ENCODE data around the gene GTF2IRD1. TPM values are rescaled to one million over a fixed set of nuclear protein-coding genes. Genes with fewer than 3 reads are reported as not detected.

GTF2IRD1 gene
- total and polyA plus RNA-seq, 9 of the 15 experiments (the other 6 are each of a cell fraction or from before 2014, with no cell fraction given): 9.1 to 30.2 (median 14.0) TPM

DNA sequence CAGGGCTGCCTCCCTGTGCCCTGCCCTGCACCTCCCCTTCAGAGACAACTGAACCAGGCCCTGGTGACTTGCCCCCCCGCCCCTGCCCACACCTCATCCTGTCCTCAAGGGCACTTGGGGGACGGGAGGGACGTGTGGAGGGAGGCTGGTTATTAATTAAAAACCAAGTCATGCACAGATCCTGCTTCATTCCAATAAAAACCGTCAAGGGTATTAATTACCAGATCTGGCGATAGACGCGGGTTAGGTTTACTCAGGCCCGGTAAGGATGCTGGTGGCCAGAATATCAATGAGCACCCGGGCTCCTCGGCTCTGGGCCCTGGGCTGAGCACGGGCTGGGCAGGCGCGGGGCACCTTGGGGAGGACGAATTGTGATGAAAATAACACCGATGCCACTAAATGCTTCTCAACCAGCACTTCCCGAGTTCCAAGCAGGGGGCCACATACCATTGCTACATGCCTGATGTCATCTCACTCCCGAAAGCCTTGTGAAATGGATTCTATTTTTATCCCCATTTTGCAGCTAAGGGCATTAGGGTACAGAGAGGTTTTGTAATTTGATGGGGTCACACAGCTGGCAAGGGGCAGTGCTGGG lies 24.5 kb upstream of the GTF2IRD1 start:
- CTCF ChIA-PET (ENCODE audit: low intra/inter-chr PET ratio): interaction anchor here (0.6 kb wide), 1 partner anchor 28 kb away, joined by 3 read pairs; no protein-coding TSS in a partner anchor
- TF ChIP-seq ERF (CRISPR knock-in tag; IDR thresholded peaks at IDR 0.05) (no peak), ZNF212 (CRISPR knock-in tag; IDR thresholded peaks at IDR 0.05) (no peak), C11orf30 (IDR thresholded peaks at IDR 0.05; ENCODE audit: low read depth) (no peak), ZNF431 (CRISPR knock-in tag; IDR thresholded peaks at IDR 0.05) (no peak), ARID1B (IDR thresholded peaks at IDR 0.05) (no peak), JUNB (CRISPR knock-in tag; conservative IDR thresholded peaks at IDR 0.05) (no peak), PHB2 (IDR thresholded peaks at IDR 0.05; ENCODE audit: low read depth) (no peak), ESRRA (IDR thresholded peaks at IDR 0.05; ENCODE audit: borderline replicate concordance, low read depth) (no peak)
- TF ChIP-seq, protein P1, sequence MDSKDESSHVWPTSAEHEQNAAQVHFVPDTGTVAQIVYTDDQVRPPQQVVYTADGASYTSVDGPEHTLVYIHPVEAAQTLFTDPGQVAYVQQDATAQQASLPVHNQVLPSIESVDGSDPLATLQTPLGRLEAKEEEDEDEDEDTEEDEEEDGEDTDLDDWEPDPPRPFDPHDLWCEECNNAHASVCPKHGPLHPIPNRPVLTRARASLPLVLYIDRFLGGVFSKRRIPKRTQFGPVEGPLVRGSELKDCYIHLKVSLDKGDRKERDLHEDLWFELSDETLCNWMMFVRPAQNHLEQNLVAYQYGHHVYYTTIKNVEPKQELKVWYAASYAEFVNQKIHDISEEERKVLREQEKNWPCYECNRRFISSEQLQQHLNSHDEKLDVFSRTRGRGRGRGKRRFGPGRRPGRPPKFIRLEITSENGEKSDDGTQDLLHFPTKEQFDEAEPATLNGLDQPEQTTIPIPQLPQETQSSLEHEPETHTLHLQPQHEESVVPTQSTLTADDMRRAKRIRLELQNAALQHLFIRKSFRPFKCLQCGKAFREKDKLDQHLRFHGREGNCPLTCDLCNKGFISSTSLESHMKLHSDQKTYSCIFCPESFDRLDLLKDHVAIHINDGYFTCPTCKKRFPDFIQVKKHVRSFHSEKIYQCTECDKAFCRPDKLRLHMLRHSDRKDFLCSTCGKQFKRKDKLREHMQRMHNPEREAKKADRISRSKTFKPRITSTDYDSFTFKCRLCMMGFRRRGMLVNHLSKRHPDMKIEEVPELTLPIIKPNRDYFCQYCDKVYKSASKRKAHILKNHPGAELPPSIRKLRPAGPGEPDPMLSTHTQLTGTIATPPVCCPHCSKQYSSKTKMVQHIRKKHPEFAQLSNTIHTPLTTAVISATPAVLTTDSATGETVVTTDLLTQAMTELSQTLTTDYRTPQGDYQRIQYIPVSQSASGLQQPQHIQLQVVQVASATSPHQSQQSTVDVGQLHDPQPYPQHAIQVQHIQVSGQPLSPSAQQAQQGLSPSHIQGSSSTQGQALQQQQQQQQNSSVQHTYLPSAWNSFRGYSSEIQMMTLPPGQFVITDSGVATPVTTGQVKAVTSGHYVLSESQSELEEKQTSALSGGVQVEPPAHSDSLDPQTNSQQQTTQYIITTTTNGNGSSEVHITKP (IDR thresholded peaks at IDR 0.05; ENCODE audit: partially characterized antibody): no peak
- TF ChIP-seq, protein P2, sequence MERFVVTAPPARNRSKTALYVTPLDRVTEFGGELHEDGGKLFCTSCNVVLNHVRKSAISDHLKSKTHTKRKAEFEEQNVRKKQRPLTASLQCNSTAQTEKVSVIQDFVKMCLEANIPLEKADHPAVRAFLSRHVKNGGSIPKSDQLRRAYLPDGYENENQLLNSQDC (CRISPR knock-in tag; IDR thresholded peaks at IDR 0.05): no peak
- TF ChIP-seq, protein P3, sequence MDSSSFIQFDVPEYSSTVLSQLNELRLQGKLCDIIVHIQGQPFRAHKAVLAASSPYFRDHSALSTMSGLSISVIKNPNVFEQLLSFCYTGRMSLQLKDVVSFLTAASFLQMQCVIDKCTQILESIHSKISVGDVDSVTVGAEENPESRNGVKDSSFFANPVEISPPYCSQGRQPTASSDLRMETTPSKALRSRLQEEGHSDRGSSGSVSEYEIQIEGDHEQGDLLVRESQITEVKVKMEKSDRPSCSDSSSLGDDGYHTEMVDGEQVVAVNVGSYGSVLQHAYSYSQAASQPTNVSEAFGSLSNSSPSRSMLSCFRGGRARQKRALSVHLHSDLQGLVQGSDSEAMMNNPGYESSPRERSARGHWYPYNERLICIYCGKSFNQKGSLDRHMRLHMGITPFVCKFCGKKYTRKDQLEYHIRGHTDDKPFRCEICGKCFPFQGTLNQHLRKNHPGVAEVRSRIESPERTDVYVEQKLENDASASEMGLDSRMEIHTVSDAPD (CRISPR knock-in tag; IDR thresholded peaks at IDR 0.05): no peak
- TF ChIP-seq, protein P4, sequence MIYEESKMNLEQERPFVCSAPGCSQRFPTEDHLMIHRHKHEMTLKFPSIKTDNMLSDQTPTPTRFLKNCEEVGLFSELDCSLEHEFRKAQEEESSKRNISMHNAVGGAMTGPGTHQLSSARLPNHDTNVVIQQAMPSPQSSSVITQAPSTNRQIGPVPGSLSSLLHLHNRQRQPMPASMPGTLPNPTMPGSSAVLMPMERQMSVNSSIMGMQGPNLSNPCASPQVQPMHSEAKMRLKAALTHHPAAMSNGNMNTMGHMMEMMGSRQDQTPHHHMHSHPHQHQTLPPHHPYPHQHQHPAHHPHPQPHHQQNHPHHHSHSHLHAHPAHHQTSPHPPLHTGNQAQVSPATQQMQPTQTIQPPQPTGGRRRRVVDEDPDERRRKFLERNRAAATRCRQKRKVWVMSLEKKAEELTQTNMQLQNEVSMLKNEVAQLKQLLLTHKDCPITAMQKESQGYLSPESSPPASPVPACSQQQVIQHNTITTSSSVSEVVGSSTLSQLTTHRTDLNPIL (CRISPR knock-in tag; IDR thresholded peaks at IDR 0.05): no peak
- TF ChIP-seq, protein P5, sequence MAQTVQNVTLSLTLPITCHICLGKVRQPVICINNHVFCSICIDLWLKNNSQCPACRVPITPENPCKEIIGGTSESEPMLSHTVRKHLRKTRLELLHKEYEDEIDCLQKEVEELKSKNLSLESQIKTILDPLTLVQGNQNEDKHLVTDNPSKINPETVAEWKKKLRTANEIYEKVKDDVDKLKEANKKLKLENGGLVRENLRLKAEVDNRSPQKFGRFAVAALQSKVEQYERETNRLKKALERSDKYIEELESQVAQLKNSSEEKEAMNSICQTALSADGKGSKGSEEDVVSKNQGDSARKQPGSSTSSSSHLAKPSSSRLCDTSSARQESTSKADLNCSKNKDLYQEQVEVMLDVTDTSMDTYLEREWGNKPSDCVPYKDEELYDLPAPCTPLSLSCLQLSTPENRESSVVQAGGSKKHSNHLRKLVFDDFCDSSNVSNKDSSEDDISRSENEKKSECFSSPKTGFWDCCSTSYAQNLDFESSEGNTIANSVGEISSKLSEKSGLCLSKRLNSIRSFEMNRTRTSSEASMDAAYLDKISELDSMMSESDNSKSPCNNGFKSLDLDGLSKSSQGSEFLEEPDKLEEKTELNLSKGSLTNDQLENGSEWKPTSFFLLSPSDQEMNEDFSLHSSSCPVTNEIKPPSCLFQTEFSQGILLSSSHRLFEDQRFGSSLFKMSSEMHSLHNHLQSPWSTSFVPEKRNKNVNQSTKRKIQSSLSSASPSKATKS (CRISPR knock-in tag; IDR thresholded peaks at IDR 0.05): no peak

More for the DNA sequence above, 24.5 kb upstream of the GTF2IRD1 start:
- Histone ChIP-seq H3K36me3 (ENCODE audit: control insufficient read depth, insufficient read depth, low read length) (no peaks in the 10 kb centered on the region), H2AFZ (ENCODE audit: low read depth, low read length) (no peak overlapping the region), H3K9ac (ENCODE audit: insufficient read depth in 1 of 2, low read depth in 2 of 2, low read length in 2 of 2) (0 out of 4 replicates have a peak overlapping the region, but pooled peaks of 1 of the 2 experiments have one; percentile 55), H3K9me1 (ENCODE audit: control insufficient read depth, insufficient read depth, low read length) (no peaks in the 10 kb centered on the region), H3K27me3 (ENCODE audit: control insufficient read depth in 2 of 2, insufficient read depth in 2 of 2, low read length in 2 of 2) (peaks cover 3 to 36% of the 10 kb centered on the region in 2 experiments; a peak in 3 of 5 replicates), H3K4me2 (ENCODE audit: insufficient read depth, low read length) (no peak overlapping the region), H3K4me1 (replicated peaks in 1 of 2; ENCODE audit: control insufficient read depth in 2 of 2, insufficient read depth in 2 of 2, low read length in 2 of 2) (no peaks in the 10 kb centered on the region), H3K79me2 (ENCODE audit: control insufficient read depth, insufficient read depth, low read length) (no peaks in the 10 kb centered on the region), H3K9me3 (replicated peaks; ENCODE audit: control insufficient read depth, insufficient read depth, low read depth, low read length) (no peaks in the 10 kb centered on the region), H3K27ac (ENCODE audit: extremely low read depth, low read depth, low read length) (no peak overlapping the region), H3K4me3 (no peak overlapping the region), H4K20me1 (replicated peaks; ENCODE audit: control insufficient read depth, insufficient read depth, low read length) (no peaks in the 10 kb centered on the region)
- intact Hi-C loops (cut with micrococcal nuclease) (no loop called here), in situ Hi-C loops (cut with MboI) (no loop called here)
- ATAC-seq: no peak
- no peak for FAIRE-seq
- WGBS (ENCODE audit: insufficient coverage, low coverage, missing lambda C conversion rate): 14% methylated on average over 17 of the region's 17 CpGs
- no peak for DNase-seq (ENCODE audit: extremely low read depth in 1 of 4, low spot score in 3 of 4)
- POLR2A ChIA-PET: interaction anchor here (0.7 kb wide), 1 partner anchor 306 kb away, joined by 3 read pairs; no protein-coding TSS in a partner anchor
- BruUV-seq (replicated peaks): no TSS peak
